KG1 (cell line): ENCODE data around the gene KDM8.

Experiments used
- DNase-seq: peaks from one replicate; lab custom pipeline; 2025; lab: John Stamatoyannopoulos, UW

Gene KDM8

DNA sequence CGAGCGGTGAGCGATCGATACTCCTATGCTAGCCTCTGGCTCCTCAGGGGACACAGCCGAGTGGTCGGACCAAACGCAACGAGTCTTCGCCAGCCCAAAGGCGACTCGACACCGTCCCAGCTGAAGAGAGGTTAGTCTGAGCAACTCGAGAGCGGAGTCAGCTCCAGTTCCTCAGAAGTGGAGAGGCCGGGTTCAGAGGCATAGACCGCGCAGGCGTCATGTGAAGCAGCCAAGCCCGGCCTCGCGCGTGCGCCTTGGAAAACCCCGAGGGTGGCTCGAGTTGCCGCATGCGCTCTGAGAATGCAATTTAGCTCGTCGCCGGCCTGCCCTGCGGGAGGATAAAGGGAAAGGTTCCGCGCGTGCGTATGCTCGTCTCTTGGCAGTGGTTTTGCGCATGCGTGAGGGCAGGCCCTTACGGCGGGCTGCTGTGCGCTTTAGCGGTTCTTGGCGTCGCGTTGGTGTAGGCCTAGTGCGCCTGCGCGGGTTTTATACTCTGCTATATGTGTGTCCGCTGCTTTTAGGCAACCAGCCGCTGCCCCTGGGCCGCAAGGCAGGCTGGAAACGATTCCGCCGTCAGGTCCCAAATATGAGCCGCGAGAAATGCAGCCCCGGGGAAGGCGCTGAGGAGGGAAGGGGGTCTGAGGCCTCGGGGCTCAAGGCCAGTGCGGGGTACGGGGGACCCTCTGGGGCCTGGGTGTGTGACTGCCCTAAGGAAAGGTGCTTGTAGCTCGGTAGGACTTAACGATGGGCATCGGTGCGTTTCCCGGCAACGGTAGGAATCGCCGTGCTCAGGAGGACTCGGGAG is at the start of gene KDM8:
Gene KDM8 (plus strand): TSS at position 20 of the 805 bp plus-strand sequence. CDS start 6,598 bp downstream, outside the sequence.
- peak; percentile 97 for DNase-seq

DNA sequence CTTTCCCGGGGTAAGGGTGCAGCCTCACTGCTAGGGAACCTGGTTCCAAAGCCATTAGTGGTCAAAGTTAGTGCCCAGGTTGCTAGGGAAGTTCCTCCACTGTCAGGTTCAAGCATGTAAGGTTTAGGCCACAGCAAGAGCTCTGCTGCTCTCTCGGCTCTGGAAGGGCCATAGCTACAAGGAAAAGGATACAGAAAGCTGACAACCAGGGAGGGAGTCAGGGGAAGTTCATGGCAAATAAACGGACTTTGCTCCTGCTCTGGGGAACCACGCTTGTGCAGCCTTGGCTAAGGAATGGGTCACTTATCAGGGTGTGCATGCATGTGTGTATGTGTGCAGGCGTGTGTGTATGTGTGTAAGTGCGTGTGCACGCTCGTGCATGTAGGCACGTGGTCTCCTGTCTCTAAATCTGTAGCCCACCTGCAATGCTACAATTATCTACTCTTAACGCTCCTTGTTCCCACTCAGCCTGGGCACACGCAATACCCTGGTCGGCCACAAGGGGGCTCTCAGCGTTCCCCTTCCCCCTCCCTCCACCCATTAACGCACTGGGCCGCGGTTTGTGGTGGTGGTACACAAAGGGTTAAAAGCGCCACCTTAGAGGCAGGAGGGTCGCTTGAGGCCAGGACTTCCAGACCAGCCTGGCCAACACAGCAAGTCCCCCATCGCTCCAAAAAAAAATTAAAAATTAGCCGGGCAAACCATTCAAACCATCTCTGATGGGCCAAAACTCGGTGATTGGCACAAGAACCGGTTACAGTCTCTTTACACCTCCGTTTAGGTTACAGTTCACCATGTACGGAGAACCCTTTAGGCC is 48.4 kb upstream of the KDM8 start:
- no peak for DNase-seq

DNA sequence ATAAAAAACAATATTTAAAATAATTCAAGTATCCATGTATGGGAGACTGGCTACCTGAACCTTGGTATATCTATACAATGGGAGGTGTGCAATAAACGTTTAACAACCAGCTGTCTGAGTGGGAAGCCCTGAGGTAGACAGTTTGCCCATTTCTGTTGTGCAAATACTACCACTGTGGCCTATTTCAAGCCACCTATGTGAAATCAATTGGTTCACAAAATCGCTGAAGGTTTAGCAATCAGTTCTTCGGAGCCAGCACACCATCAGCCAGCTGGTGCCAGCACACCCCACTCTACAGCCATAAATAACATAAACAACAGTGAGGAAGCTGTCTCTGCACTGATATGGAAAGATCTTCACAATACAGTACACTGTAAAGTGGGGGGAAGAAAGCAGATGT is 46.7 kb upstream of the KDM8 start:
- no peak for DNase-seq

DNA sequence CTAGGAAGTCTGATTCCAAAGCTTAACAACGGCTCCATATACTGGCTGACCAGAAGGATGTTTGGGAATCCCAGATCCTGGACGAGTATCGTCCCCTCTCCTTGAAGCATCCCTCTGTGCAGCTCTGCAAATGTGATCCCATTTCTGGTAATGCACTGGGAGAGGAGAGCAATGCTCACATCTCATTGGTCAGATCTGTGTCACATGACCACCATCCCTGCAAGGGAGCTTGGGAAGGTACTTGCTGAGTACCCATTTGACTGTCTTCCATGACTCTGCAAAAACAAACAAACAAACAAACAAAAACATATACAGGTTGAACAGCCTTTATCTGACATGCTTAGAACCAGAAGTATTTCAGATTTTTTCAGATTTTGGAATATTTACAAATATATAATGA is 41.9 kb upstream of the KDM8 start:
- no peak for DNase-seq

DNA sequence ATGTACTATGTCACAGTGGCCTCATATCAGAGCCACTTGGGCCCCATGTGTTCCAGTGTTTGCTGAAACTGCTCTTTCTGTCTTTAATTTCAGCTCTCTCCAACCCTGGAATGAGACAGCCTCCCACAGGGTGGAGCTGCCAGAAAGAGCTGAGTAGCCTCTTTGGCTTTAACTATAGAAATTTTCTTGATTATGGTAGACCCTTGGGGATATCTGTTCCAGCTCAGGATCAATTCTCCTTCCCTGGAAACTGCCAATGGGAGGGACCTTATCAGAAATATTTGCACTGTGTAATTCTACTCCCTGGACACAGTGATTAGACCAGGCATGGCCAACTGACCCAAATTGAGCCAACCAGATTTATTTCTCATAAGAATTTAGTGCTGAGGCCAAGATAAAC is 39.0 kb upstream of the KDM8 start:
- no peak for DNase-seq

DNA sequence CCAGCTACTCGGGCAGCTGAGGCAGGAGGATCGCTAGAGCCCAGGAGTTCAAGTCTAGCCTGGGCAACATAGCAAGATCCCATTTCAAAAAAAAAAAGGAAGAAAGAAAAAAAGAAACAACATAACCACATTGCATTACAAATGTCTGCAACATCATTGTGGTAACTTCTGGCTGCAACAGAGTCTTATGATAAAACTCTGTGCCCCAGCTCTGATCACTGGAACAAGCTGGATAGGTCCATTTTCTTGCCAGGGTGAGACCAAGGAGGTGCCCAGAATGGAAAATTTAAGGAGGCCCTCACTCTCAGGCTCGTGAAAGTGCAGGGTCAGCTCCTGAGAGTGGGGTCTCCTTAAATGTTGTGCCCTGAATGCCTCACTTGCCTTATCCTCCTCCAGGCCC is 37.8 kb upstream of the KDM8 start:
- DNase-seq, result no peak

DNA sequence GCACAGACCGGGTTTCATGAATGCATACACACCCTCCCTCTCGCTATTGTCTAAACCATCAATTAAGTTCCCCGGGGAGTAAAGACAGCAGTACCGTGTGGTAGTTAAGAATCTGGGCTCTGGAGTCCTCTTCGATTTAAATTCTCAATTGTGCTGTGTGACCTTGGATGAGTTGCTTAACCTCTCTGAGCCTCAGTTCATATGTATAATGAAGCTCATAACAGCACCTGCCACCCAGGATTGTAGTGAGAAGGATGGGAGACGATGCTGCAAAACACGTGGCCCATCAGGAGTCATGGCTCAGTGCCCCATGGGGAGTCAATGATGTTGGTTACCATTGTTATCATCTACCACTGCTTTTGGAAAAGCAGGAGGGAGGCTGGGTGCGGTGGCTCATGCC is 34.5 kb upstream of the KDM8 start:
- no peak for DNase-seq

DNA sequence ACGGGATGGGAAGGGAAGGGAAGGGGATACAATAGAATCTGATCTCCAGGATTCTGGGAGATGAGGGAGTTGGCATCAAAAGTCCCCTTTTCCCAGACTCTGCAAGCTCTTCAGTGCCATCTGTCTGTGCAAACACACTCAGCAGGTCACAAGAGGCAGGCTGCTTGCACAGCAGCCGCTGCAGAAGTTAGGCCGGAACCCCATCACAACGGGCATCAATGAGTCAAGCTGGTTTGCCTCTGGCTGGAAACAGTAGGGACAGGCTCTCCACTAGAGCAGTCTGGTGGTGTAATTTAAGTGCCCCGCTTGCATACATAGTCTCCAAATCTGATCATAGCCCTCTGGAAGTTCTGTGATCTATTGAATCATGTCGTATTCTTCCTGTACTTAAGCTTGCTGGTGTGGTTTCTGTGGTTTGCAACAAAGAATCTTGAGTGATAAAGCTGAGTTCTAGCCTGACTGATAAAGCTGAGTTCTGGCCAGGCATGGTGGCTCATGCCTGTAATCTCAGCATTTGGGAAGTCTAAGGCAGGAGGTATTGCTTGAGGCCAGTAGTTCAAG is 33.7 kb upstream of the KDM8 start:
- peak; percentile 32 for DNase-seq

DNA sequence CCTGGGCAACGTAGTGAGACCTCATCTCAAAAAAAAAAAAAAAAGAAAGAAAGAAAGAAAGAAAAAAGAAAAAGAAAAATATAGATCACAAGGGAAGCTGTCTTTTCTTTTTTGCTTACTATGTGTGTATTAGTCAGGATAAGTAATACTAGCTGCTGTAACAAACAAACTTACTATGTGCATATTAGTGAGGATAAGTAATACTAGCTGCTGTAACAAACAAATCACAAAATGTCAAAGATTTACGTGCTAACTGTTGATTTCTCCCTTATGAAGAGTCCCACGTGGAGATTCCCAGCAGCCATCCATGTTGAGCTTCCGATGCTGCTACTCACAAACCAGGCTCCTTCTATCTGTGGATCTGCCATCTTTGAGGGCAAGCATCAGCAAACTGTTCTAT is 31.7 kb upstream of the KDM8 start:
- DNase-seq, result no peak

DNA sequence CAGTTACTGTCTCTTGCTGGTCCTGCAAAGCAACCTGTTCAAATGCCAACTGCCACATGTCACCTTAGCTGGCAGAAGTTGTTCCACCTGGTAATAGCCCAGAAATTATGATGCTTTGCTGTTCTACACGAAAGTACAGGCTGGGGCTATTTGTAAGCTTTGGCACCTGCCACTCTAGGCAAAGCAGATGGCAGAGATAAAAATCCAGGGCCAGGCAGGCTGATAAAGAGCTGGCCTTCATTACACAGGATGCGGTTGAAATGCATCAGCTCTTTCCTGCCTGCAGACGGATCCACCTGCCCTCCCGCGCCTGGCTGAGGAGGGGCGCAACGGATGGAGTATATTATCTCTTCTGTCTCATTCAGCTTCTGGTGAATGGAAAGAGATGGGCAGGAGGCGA is 29.3 kb upstream of the KDM8 start:
- DNase-seq, result peak; percentile 27

DNA sequence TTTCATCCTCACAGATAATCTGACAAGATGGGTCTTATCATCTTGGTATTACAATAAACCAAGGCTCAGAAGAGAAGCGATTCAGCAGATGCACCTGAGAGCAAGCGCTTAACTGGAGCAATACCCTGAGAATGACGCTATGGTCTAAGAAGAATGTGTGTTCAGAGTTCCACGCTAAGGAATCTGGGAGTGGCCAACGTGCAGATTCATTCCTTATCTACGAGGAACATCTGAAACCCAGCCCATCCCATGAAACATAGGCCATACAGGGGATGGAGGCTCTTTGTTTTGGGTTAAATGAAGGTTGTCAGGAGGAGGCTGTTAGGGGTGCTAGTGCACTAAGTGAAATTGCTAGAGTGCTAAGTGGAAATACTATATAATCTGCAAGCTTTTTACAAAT is 28.5 kb upstream of the KDM8 start:
- DNase-seq, result no peak

DNA sequence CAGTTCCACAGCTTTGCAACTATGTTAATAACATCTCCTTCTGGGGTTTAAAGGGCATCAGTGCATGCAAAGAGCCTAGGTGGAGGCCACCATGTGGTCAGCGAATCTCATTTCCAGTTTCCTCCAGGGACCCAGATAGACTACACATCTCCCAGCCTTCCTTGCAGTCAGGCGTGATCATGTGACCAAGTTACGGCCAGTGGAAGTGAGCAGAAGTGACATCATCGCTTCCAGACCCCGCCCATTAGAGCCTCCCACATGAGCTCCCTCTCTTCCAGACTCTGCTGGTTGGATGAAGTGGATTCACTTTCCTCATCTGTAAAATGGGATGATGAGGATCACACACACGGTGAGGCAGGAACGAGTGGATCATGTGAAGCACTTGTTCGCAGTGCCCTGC is 27.4 kb upstream of the KDM8 start:
- DNase-seq, result no peak

DNA sequence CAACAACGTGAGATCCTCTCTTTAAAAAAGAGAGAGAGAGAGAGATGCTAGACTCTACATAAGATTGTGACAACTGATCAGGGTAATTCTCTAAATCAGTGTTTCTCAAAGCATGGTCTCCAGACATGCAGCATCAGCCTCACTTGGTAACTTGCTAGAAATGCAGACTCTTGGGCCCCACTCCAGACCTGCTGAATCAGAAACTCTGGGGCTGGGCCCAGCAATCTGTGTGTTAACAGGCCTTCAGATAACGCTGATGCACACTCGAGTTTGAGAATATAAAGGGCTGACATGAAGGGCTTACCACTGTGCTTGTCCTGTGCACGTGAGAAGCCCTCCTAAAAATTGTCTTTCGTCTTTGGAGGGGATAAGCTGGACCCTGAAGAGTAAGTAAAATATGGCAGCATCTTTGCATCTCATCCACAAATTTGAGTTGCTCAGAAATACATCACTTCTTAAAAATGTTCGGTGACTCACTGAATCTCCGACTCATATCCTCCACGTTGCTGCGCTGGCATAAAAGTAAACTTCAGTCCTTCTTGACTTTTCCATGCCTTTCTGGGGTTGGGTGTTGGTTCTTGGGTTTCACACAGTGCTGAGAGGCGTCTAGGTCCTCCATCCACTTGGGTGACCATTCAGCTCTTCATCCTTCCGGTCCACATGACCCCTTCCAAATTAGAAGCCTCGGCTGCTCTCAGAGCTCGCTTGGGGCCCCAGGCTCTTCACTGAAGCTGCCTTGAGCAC is 26.1 kb upstream of the KDM8 start:
- DNase-seq, result no peak

DNA sequence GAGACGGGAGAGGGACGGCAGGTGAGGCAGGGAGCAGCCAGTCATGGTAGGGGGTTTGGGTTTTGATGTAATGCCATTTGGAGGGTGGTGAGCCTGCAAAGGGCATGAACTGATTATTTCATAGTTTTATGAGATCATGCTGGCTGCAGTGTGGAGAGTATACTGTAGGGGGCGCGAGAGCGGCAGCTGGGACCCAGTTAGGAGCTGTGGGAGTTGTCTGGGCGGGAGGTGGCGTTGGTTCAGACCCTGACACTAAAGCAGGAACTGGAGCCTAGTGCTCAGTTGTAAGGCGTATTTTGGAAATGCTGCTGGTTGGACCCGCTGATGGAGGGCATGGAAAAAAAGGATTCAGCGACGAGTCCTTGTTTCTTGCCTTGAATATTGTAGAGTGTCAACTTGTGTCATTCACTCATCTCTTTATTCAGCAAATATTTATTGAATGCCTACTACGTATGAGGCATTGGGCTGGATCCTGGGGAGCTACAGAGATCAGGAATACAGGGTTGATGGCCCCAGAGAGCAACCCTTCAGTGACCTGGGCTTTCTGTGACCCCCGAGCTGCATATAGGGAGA is 23.7 kb upstream of the KDM8 start:
- DNase-seq, result no peak

DNA sequence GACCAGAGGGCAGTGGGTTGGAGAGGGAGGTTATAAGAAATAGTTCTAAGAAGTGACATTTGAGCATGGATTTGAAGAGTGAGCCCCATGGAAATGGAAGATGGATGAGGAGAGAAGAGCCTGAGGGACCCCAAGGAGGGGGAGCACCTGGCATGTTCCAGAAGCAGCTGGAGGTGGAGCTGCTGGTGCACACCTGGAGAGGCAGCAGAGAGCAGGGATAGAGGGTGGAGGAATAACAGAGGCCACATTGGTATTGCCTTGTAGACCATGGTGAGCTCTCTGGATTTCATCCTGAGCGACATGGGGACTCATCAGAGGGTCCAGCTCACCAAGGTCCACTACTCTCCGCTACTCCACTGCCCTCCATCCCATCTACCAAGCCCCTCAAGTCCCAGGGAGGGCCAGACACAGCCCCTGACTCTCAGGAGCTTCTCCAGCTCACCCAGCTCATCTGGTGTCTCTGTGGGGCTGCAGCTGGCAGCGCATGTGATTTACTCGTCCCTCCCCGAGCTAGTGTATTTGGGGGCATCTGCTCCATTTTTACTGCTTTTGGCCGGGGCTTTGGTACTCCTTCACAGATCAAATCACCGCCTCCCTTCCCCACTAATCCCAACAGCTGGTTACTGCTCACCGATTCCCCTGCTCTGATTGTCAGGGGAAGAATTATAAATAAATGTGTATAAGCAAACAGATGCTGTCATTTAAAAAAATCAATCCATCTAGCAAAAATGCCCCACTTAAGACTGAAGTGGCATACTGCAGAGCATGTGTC is 22.1 kb upstream of the KDM8 start:
- DNase-seq, result no peak

DNA sequence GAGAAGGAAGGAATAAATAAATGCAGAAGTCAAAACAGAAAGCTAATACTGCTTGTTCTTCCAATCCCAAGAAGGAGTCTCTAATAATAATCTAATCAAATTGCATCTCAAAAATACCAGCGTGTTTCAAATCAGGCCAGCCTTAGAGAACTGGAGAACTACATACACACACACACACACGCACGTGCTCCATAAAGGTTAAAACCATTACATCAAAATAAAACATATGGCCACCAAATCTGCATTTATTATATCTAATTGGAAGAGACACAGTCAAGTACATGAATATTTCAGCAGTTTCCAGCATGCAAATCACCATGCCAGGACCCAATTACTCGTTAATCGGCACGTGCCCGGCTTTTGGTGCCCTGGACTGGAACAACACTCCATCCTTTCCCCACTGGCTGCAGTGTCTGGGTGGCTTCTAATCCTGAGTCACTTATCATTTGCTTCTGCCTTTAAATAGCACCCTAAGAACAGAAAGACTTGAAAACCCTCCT is 20.4 kb upstream of the KDM8 start:
- no peak for DNase-seq

DNA sequence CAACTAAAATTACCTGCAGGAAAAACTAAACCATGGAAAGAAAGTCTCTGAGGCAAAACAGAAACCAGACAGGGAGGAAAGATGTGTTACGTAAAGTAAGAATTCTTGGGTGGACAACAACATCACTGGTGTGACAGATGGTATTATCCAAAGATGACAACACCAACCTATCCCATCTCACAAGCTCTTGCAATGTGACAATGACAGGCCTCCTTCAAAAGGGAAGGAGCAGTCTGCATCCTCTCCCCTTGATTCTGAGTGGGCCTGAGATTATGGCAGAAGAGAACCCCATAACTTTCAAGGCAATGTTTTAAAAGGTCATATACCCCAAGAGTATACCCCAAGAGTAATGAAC is 17.6 kb upstream of the KDM8 start:
- DNase-seq, result no peak

DNA sequence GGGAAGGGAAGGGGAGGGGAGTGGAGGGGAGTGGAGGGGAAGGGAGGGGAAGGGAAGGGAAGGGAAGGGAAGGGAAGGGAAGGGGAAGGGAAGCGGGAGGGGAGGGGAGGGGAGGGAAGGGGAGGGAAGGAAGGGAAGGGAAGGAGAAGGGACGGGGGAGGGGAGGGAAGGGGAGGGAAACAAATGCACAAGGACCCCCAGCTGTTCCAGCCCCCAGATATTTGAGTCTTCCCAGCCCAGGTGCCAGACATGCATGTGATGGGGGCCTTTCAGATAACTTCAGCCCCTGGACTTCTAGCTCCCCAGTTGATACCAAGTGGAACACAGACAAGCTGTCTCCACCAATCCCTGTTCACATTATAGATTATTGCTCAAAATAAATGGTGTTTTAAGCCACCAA is 14.7 kb upstream of the KDM8 start:
- no peak for DNase-seq

DNA sequence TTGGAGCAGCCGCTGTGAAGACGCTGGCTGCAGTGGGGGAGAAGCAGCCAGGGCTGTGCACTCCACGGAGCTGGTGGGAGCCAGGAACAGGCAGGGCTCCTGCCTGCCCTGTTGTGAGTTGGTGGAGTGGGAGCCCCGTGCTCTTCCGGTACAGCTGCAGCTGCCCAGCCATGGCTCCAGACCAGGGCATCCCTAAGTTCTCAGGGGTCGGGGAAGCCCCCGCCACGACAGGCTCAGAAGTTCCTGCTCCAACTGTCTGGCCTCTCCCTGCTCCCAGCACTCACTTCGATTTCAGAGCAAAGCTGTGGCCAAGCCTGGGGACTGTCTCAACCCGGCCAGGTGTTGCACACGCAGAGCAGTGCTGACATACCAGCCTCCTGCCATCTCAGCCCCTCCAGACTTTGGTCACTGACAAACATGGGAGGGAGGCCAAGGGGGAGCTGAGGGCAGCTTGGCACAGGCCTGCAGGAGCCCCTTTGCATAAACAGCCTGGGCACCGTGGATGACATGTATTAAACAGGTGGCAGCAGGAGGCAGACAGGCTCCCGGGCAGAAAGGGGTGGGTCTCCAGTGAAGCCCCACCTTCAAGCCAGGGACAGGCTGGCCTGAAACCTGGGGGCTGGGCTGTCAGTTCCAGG is 13.9 kb upstream of the KDM8 start:
- no peak for DNase-seq

DNA sequence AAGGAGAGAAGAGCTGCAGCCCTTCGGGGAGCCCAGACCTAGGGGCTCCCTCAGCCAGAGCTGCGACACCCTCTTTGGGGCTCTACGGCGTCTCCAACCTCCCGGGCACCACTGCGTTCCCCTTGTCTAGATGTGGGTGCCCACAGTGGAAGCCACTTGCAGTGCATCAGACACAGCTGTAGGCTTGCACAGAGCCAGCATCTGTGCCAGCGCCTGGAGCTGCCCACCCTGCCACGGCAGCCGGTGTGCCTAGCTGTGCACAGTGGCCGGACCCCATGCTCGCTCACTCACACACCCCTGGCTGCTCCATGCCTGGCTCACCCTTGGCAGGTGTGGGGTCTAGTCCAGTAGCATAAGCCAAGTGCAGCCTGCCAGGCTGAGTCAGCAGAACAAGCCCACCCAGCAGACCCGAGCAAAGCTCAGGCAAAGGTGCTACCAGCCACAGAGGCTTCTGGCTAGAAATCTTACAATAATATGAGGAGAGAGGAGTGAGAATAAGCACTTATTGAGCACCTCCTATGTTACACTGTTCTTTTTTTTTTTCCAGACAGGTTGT is 12.9 kb upstream of the KDM8 start:
- no peak for DNase-seq
